Neural cell (in vitro differentiated cells): ENCODE data around the gene DEFB128. TPM values are rescaled to one million over a fixed set of nuclear protein-coding genes. Genes with fewer than 3 reads are reported as not detected.

Experiments
- H2AFZ ChIP-seq: fragments of 200-600, 300-800 bp; sonication (generic), shearing (Covaris generic); 2 replicates; pipeline ENCODE4 v1.6.0; 2014; ENCODE audit warnings: low read depth, mild to moderate bottlenecking, antibody characterized with exemption, low read length, moderate library complexity
- H3F3A ChIP-seq: fragments of 200-600 bp; shearing (Covaris generic); 2 replicates; pipeline ENCODE4 v1.6.1; 2016; ENCODE audit warnings: mild to moderate bottlenecking, moderate library complexity, mixed read lengths, antibody characterized with exemption, low read length; ENCODE audit not compliant: insufficient read depth, poor library complexity, severe bottlenecking
- H3K27ac ChIP-seq: fragments of 200-600, 300-800 bp; sonication (generic), shearing (Covaris generic); 2 replicates; pipeline ENCODE4 v1.5.1; 2014; ENCODE audit warnings: mild to moderate bottlenecking, low read length, moderate library complexity
- H3K27me3 ChIP-seq: fragments of 300-800, 200-600 bp; sonication (generic), shearing (Covaris generic); 2 replicates; pipeline ENCODE4 v1.6.0; 2014; ENCODE audit warnings: mild to moderate bottlenecking, low read depth, low read length, moderate library complexity; ENCODE audit not compliant: insufficient read depth
- H3K36me3 ChIP-seq: fragments of 300-800, 200-600 bp; sonication (generic), shearing (Covaris generic); 2 replicates; pipeline ENCODE4 v1.5.1; 2014; ENCODE audit warnings: mild to moderate bottlenecking, antibody characterized with exemption, low read length, moderate library complexity; ENCODE audit not compliant: insufficient read depth
- H3K4me2 ChIP-seq: fragments of 300-800, 200-600 bp; sonication (generic), shearing (Covaris generic); 2 replicates; pipeline ENCODE4 v1.6.0; 2014; ENCODE audit warnings: mild to moderate bottlenecking, low read length
- H3K4me3 ChIP-seq: fragments of 300-800, 200-600 bp; sonication (generic), shearing (Covaris generic); 2 replicates; pipeline ENCODE4 v1.5.1; 2014; ENCODE audit warnings: mild to moderate bottlenecking, low read length, moderate library complexity
- H3K79me2 ChIP-seq: fragments of 200-600 bp; shearing (Covaris generic); replicated peaks from 2 replicates; pipeline ENCODE4 v1.6.0; 2014; ENCODE audit warnings: mild to moderate bottlenecking, low read length, moderate library complexity; ENCODE audit not compliant: insufficient read depth
- H3K9ac ChIP-seq: fragments of 300-800, 200-600 bp; sonication (generic), shearing (Covaris generic); 2 replicates; pipeline ENCODE4 v1.6.1; 2016; ENCODE audit warnings: mild to moderate bottlenecking, low read length, mixed read lengths
- H3K9me2 ChIP-seq: fragments of 200-600 bp; shearing (Covaris generic); 2 replicates; pipeline ENCODE4 v1.6.1; 2016; ENCODE audit warnings: mild to moderate bottlenecking, low read length, mixed read lengths; ENCODE audit not compliant: insufficient read depth
- H3K9me3 ChIP-seq: fragments of 200-600, 300-800 bp; sonication (generic), shearing (Covaris generic); 2 replicates; pipeline ENCODE4 v1.6.1; 2016; ENCODE audit warnings: mild to moderate bottlenecking, mixed run types, low read length, moderate library complexity, mixed read lengths
- H4K20me1 ChIP-seq: fragments of 200-600 bp; shearing (Covaris generic); 2 replicates; pipeline ENCODE4 v1.6.1; 2016; ENCODE audit warnings: mild to moderate bottlenecking, mixed run types; ENCODE audit not compliant: insufficient read depth
- EP300 ChIP-seq: fragments of 450-650 bp; conservative IDR thresholded peaks from 2 replicates; pipeline ENCODE4 v1.6.1; 2014; ENCODE audit warnings: antibody characterized with exemption, mild to moderate bottlenecking, moderate library complexity; ENCODE audit not compliant: poor library complexity, severe bottlenecking
- MXI1 ChIP-seq: fragments of 450-650 bp; conservative IDR thresholded peaks from 2 replicates; pipeline ENCODE4 v1.6.1; 2014; ENCODE audit warnings: antibody characterized with exemption, mild to moderate bottlenecking; ENCODE audit not compliant: poor library complexity, severe bottlenecking
- POLR2AphosphoS5 ChIP-seq: IDR thresholded peaks from 2 replicates; pipeline ENCODE4 v1.6.1; 2012
- RAD21 ChIP-seq: fragments of 450-650 bp; conservative IDR thresholded peaks from 2 replicates; pipeline ENCODE4 v1.6.1; 2014; ENCODE audit warnings: antibody characterized with exemption, mild to moderate bottlenecking, moderate library complexity
- SMC3 ChIP-seq: fragments of 450-650 bp; conservative IDR thresholded peaks from 2 replicates; pipeline ENCODE4 v1.6.1; 2014; ENCODE audit warnings: antibody characterized with exemption, mild to moderate bottlenecking, moderate library complexity; ENCODE audit not compliant: poor library complexity
- TAF1 ChIP-seq: IDR thresholded peaks from 2 replicates; pipeline ENCODE4 v1.6.1; 2012; ENCODE audit warnings: low read depth
- polyA plus RNA-seq: library from polyadenylated mRNA; depleted of rRNA; stranded (reverse); fragments of >200 nt; gene quantifications from 2 replicates; pipeline ENCODE4 v1.2.3, GENCODE V29; 2014
- TF ChIP-seq, protein P1 (sequence below): IDR thresholded peaks from 2 replicates; pipeline ENCODE4 v1.6.1; 2012; ENCODE audit warnings: borderline replicate concordance
- TF ChIP-seq, protein P2 (sequence below): fragments of 450-650 bp; IDR thresholded peaks from 2 replicates; pipeline ENCODE4 v1.5.1; 2014; ENCODE audit warnings: antibody characterized with exemption, mild to moderate bottlenecking, moderate library complexity; ENCODE audit not compliant: poor library complexity, severe bottlenecking

Gene DEFB128
- polyA plus RNA-seq, 1 donor from 2014 or later, result not detected

DNA sequence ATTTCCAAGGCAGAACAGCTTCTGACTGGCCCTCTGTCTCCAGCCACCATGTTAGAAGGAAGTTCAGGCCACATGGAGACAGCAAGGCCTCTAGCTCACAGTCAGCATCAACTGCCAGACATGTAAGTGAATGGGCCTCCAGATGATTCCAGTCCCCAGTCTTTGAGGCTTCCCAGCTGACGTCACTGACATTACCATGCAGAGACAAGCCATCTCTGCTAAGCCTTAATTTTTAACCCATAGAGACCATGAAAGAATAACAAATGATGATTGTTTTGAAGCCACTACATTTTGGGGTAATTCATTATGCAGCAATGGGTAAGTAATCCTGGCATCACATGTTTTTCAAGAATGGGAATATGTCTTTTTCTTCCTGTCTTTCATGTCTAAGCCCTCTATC, 26.3 kb upstream of the DEFB128 start:
- H3K9me3 ChIP-seq, result no peaks in the 10 kb centered on the region
- H3K27me3 ChIP-seq, result peaks cover 14% of the 10 kb centered on the region
- TF ChIP-seq TAF1 (no peak), SMC3 (no peak), MXI1 (no peak), POLR2AphosphoS5 (no peak), RAD21 (no peak), EP300 (no peak)
- TF ChIP-seq, protein P1, sequence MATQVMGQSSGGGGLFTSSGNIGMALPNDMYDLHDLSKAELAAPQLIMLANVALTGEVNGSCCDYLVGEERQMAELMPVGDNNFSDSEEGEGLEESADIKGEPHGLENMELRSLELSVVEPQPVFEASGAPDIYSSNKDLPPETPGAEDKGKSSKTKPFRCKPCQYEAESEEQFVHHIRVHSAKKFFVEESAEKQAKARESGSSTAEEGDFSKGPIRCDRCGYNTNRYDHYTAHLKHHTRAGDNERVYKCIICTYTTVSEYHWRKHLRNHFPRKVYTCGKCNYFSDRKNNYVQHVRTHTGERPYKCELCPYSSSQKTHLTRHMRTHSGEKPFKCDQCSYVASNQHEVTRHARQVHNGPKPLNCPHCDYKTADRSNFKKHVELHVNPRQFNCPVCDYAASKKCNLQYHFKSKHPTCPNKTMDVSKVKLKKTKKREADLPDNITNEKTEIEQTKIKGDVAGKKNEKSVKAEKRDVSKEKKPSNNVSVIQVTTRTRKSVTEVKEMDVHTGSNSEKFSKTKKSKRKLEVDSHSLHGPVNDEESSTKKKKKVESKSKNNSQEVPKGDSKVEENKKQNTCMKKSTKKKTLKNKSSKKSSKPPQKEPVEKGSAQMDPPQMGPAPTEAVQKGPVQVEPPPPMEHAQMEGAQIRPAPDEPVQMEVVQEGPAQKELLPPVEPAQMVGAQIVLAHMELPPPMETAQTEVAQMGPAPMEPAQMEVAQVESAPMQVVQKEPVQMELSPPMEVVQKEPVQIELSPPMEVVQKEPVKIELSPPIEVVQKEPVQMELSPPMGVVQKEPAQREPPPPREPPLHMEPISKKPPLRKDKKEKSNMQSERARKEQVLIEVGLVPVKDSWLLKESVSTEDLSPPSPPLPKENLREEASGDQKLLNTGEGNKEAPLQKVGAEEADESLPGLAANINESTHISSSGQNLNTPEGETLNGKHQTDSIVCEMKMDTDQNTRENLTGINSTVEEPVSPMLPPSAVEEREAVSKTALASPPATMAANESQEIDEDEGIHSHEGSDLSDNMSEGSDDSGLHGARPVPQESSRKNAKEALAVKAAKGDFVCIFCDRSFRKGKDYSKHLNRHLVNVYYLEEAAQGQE, result no peak
- TF ChIP-seq, protein P2, sequence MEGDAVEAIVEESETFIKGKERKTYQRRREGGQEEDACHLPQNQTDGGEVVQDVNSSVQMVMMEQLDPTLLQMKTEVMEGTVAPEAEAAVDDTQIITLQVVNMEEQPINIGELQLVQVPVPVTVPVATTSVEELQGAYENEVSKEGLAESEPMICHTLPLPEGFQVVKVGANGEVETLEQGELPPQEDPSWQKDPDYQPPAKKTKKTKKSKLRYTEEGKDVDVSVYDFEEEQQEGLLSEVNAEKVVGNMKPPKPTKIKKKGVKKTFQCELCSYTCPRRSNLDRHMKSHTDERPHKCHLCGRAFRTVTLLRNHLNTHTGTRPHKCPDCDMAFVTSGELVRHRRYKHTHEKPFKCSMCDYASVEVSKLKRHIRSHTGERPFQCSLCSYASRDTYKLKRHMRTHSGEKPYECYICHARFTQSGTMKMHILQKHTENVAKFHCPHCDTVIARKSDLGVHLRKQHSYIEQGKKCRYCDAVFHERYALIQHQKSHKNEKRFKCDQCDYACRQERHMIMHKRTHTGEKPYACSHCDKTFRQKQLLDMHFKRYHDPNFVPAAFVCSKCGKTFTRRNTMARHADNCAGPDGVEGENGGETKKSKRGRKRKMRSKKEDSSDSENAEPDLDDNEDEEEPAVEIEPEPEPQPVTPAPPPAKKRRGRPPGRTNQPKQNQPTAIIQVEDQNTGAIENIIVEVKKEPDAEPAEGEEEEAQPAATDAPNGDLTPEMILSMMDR, result no peak
- H3F3A ChIP-seq, result no peaks in the 10 kb centered on the region
- H3K9ac ChIP-seq, result no peak overlapping the region
- no peak overlapping the region for H2AFZ ChIP-seq
- H4K20me1 ChIP-seq, result no peaks in the 10 kb centered on the region
- no peaks in the 10 kb centered on the region for H3K79me2 ChIP-seq
- no peak overlapping the region for H3K4me3 ChIP-seq
- H3K4me2 ChIP-seq, result no peak overlapping the region
- no peak overlapping the region for H3K27ac ChIP-seq
- no peaks in the 10 kb centered on the region for H3K36me3 ChIP-seq
- no peaks in the 10 kb centered on the region for H3K9me2 ChIP-seq

GRCh38 chr20:214383-214782, 24.9 kb upstream of the DEFB128 start:
- H3K9me2 ChIP-seq, result no peaks in the 10 kb centered on the region
- no peaks in the 10 kb centered on the region for H3K79me2 ChIP-seq
- H3K9me3 ChIP-seq, result no peaks in the 10 kb centered on the region
- peaks cover 9% of the 10 kb centered on the region for H3K27me3 ChIP-seq
- no peak overlapping the region for H3K9ac ChIP-seq
- no peaks in the 10 kb centered on the region for H3K36me3 ChIP-seq
- no peak overlapping the region for H3K4me2 ChIP-seq
- H4K20me1 ChIP-seq, result no peaks in the 10 kb centered on the region
- no peak overlapping the region for H3K4me3 ChIP-seq
- H2AFZ ChIP-seq, result no peak overlapping the region
- no peaks in the 10 kb centered on the region for H3F3A ChIP-seq
- TF ChIP-seq, protein P1, result no peak
- TF ChIP-seq EP300 (no peak), MXI1 (no peak), RAD21 (no peak), SMC3 (no peak), POLR2AphosphoS5 (no peak)
- no peak overlapping the region for H3K27ac ChIP-seq
